Body of pancreas (tissue), 4 donors: ENCODE results near the gene ARMC12. TPM values are rescaled to one million over a fixed set of nuclear protein-coding genes. Genes with fewer than 3 reads are reported as not detected.
"Not testable (repeated sequence)": the region's sequence is repeated elsewhere in the genome, so short reads cannot be mapped to it uniquely, and the experiment has no call there.

Source experiments
- ATAC-seq: fragments of 150-250 bp; one replicate; pipeline ENCODE4 v1.9.1; 2016
- DNase-seq, 4 donors: peaks; one replicate each; pipeline ENCODE4 v3.0.0-alpha.2; 2019
- H3K27ac ChIP-seq, 4 donors: fragments of 200-600 bp; sonication (generic); 1 replicate in 3 of 4; 2 replicates in 1 of 4; pipeline versions ENCODE4 v1.5.1 to v1.6.1; 2016 to 2019; ENCODE audit warnings: mild to moderate bottlenecking in 1 of 4, mixed read lengths in 1 of 4, moderate library complexity in 1 of 4
- H3K27me3 ChIP-seq, 2 donors: fragments of 200-600 bp; sonication (generic); one replicate each; pipeline ENCODE4 v1.6.0; 2016; ENCODE audit warnings: mild to moderate bottlenecking in 1 of 2
- H3K36me3 ChIP-seq, 2 donors: fragments of 200-600 bp; sonication (generic); replicated peaks in 1 of 2; 2 replicates each; pipeline ENCODE4 v1.5.1; 2016; ENCODE audit warnings: low read depth in 2 of 2; ENCODE audit not compliant: insufficient read depth in 1 of 2
- H3K4me1 ChIP-seq: fragments of 200-600 bp; sonication (generic); one replicate; pipeline ENCODE4 v1.6.0; 2016
- H3K4me3 ChIP-seq, 2 donors: fragments of 200-600 bp; sonication (generic); 1 replicate in 1 of 2; 2 replicates in 1 of 2; pipeline ENCODE4 v1.5.1; 2016 to 2019
- H3K9me3 ChIP-seq, 3 donors: fragments of 200-600 bp; sonication (generic); 1 replicate in 2 of 3; 2 replicates in 1 of 3; pipeline ENCODE4 v1.5.1; 2016
- CTCF ChIP-seq, 7 experiments: fragments of 450-650 bp in 4 of 7; fragments of 200-600 bp in 3 of 7; sonication (generic) in 3 of 7; IDR thresholded peaks; one replicate each; pipeline ENCODE4 v1.5.1; 2016 to 2019; ENCODE audit warnings: antibody characterized with exemption in 7 of 7
- POLR2A ChIP-seq, 3 donors: fragments of 450-650 bp; IDR thresholded peaks; one replicate each; pipeline ENCODE4 v1.6.1; 2016; ENCODE audit warnings: antibody characterized with exemption in 3 of 3, mild to moderate bottlenecking in 2 of 3
- WGBS, 2 donors: methylation state at CpG; one replicate each; pipeline ENCODE4 v1.1.5; 2017; 5-methylcytosine and 5-hydroxymethylcytosine counted together
- intact Hi-C: fragments of 100-400 bp; cut with DNase I; formaldehyde crosslinking; loops from one replicate; pipeline ENCODE4 v1.15.1; 2023
- total RNA-seq, 2 donors: library from RNA; depleted of rRNA; stranded (reverse); fragments of >200 nt; gene quantifications; one replicate each; pipeline ENCODE4 v1.1.0, GENCODE V29; 2016

ARMC12 gene
- total RNA-seq, 2 donors from 2014 or later, result 0.26 TPM; not detected in 1

- 1% methylated on average over 43 to 56 of the region's 61 CpGs for WGBS, 2 donors
- peak overlapping the region in 1 of 2 donors; percentile 3 for H3K4me3 ChIP-seq
- H3K9me3 ChIP-seq, result no peaks in the 10 kb centered on the region
- H3K27ac ChIP-seq, result peak overlapping the region; percentile 97 to 100 (median 99)
- H3K36me3 ChIP-seq, result no peaks in the 10 kb centered on the region
- DNase-seq, result peak; percentile 98
- ATAC-seq, result peak; percentile 66
- TF ChIP-seq CTCF (IDR thresholded peaks at IDR 0.05) (peak in 3 of 7 experiments; percentile 19 to 27 (median 21)), POLR2A (IDR thresholded peaks at IDR 0.05) (peak; percentile 52 to 79 (median 78))
- intact Hi-C loops, result loop anchor here (10.0 kb wide), 1 partner anchor 47 kb away; the partner anchor contains the start of gene FKBP5
- H3K27me3 ChIP-seq, result no peaks in the 10 kb centered on the region
- peaks cover 90% of the 10 kb centered on the region for H3K4me1 ChIP-seq
These were observed 4.9 kb upstream of the ARMC12 start for GRCh38 chr6:35731736-35732532.

- 31 to 48% methylated on average over 8 of the region's 8 CpGs for WGBS, 2 donors
- Histone ChIP-seq H3K27ac (peak overlapping the region; percentile 97 to 100 (median 99)), H3K4me3 (no peak overlapping the region), H3K36me3 (no peaks in the 10 kb centered on the region), H3K27me3 (no peaks in the 10 kb centered on the region), H3K4me1 (peaks cover 85% of the 10 kb centered on the region), H3K9me3 (no peaks in the 10 kb centered on the region)
- DNase-seq (peak; percentile 75 to 93 (median 84)), ATAC-seq (peak; percentile 64)
- TF ChIP-seq POLR2A (IDR thresholded peaks at IDR 0.05), result no peak
- TF ChIP-seq CTCF (IDR thresholded peaks at IDR 0.05), result no peak
- intact Hi-C loops, result loop anchor here (10.0 kb wide), 1 partner anchor 49 kb away; the partner anchor contains the start of gene FKBP5
These were observed 3.2 kb upstream of the ARMC12 start for GRCh38 chr6:35733633-35734032.

- not testable (repeated sequence) for H3K4me3 ChIP-seq, H3K9me3 ChIP-seq, H3K36me3 ChIP-seq, H3K27me3 ChIP-seq, ATAC-seq
- intact Hi-C loops, result loop anchor here (10.0 kb wide), 1 partner anchor 50 kb away; the partner anchor contains the start of gene FKBP5
- 92 to 97% methylated on average over 9 to 12 of the region's 12 CpGs for WGBS, 2 donors
- DNase-seq, result peak in 1 of 4 donors; percentile 12
- Histone ChIP-seq H3K4me1 (peaks cover 78% of the 10 kb centered on the region), H3K27ac (peak overlapping the region; percentile 97 to 100 (median 99))
These were observed 2.5 kb upstream of the ARMC12 start for GRCh38 chr6:35734319-35734718.

GRCh38 chr6:35735452-35735851 lies 1.4 kb upstream of the ARMC12 start:
- no peaks in the 10 kb centered on the region for H3K36me3 ChIP-seq
- 52 to 67% methylated on average over 3 of the region's 3 CpGs for WGBS, 2 donors
- H3K27ac ChIP-seq, result peak overlapping the region in 2 of 4 donors; percentile 99 to 100
- DNase-seq (peak; percentile 64 to 86 (median 78)), ATAC-seq (no peak)
- H3K9me3 ChIP-seq, result no peaks in the 10 kb centered on the region
- H3K27me3 ChIP-seq, result no peaks in the 10 kb centered on the region
- no peak for TF ChIP-seq POLR2A (IDR thresholded peaks at IDR 0.05)
- TF ChIP-seq CTCF (IDR thresholded peaks at IDR 0.05), result no peak
- peaks cover 66% of the 10 kb centered on the region for H3K4me1 ChIP-seq
- no peak overlapping the region for H3K4me3 ChIP-seq
- intact Hi-C loops, result loop anchor here (5.0 to 10.0 kb wide), 3 partner anchors 51 to 213 kb away; partner anchors contain the start of gene FKBP5

- peak; percentile 71 to 81 (median 78) for DNase-seq
- intact Hi-C loops, result loop anchor here (5.0 to 10.0 kb wide), 3 partner anchors 52 to 214 kb away; partner anchors contain the start of gene FKBP5
- Histone ChIP-seq H3K4me3 (no peak overlapping the region), H3K27ac (no peak overlapping the region), H3K27me3 (no peaks in the 10 kb centered on the region), H3K36me3 (no peaks in the 10 kb centered on the region), H3K4me1 (peaks cover 59% of the 10 kb centered on the region), H3K9me3 (no peaks in the 10 kb centered on the region)
- WGBS, 2 donors, result 57 to 65% methylated on average over 8 of the region's 8 CpGs
- ATAC-seq, result no peak
- no peak for TF ChIP-seq POLR2A (IDR thresholded peaks at IDR 0.05)
- TF ChIP-seq CTCF (IDR thresholded peaks at IDR 0.05), result peak; percentile 81 to 91 (median 86)
These were observed 458 bp upstream of the ARMC12 start for GRCh38 chr6:35736253-35736894.
